GM19468 (cell line): ENCODE data around the gene DTD2.
"Not testable (repeated sequence)": the region's sequence is repeated elsewhere in the genome, so short reads cannot be mapped to it uniquely, and the experiment has no call there.

Experiments
- ATAC-seq: cut with Tn5 transposase; IDR thresholded peaks from one replicate; pipeline ENCODE4 v1.9.1; 2021; ENCODE audit warnings: mild to moderate bottlenecking, moderate library complexity, moderate number of reproducible peaks; ENCODE audit not compliant: unreplicated experiment; ENCODE audit errors: extremely low read depth

DTD2 gene

DNA sequence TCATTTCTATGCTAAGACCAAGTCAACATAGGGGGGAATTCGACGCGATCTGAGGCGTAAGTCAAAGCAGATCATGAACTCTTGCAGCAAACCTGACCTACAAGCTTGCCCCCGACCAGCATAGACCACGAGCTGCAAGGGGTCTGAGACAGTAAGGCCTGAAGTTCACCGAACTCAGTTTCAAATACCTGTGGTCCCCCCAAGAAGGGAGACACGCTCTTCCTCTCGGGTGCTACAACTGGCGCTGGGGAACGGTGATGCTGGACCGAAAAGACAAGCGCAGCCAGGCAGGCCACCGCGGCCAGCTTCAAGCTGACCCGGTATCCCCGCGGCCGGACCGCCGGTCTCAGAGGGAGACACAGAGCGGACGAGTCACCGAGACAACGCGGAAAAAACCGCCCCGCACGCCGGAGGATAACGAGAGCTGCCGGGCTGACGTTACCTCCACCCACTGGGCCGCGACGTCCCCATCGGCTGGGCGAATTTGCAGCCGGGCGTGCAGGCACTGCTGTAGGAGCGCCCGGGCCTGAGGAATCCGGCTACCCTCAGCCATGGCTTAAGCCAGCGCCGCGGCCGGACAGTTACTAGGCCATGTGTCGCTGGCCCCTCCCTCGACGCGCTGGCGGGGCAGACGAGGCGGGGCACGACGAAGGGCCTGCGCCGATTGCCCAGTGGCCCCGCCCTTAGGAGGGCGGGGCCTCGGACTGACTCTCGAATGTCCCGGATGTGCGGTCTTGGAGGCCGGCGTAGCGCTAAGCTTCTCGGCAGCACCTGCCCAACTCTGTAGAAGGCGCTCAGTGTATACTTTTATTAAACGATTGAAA lies at the start of gene DTD2:
DTD2 (minus strand) TSS at position 666 of the 824 bp plus-strand sequence; CDS start at position 553, 113 bp downstream.
- ATAC-seq = peak; percentile 98

DNA sequence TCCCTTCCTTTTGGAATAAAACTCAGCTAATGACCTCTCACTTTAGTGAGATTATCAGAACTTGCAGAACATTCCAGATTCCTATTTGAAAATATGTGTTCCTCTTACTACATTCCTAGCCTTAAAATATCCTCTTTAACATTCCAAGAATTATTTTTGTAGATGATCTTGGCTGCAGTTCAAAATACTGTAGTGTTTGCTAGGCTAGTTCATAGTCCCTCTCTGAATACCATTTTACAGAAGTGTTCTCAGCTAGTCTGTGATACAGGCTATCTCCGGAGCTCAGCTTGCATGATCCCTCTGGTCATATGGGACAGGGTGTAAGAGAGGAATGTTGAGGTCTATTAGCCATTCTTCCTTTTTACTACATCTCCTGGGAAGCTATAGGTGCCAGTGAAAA lies 48.1 kb upstream of the DTD2 start:
- ATAC-seq = no peak

DNA sequence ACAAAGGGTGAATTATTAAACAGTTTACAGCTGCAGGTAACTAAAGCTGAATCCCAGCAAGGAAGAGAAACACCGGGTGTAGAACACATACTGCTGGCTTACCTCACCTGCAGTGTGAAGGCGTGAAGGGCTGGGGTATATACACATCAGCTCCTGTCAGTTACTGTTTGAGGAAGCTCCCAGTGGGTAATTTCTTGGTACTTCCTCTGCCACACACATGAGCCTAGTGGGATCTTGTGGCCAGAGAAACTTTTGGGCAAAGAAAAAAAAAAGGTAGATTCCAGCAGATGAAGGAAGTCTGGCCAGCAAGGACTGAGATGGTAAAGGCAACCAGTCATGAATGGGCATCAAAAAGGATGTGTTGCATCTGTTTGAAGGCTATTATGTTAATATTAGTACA lies 44.6 kb upstream of the DTD2 start:
- ATAC-seq = no peak

DNA sequence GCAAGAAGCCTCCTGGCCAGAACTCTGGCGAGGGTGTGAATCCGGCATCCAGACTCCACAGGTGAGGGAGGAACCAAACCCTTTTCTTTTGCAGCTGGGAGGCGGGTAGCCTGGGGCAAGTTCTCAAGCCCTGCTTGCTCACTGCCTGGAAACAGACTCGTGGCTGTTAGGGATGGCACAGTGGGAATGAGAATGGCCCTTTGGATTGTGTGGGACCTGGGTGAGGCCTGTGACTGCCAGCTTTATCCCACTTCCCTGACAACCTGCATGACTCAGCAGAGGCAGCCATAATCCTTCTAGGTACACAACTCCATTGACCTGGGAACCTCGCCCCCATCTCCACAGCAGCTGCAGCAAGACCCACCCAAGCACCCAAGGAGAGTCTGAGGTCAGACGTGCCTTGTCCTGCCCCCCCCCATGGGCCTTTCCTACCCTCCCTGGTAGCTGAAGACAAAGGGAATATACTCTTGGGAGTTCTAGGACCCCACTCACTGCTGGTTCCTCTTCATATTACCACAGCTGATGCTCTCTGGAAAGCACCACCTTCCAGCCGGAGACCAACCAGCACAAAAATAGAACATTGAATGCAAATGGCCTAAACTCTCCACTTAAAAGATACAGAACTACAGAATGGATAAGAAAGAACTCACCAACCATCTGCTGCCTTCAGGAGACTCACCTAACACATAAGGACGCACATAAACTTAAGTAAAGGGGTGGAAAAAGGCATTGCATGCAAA lies 35.6 kb upstream of the DTD2 start:
- no peak for ATAC-seq

DNA sequence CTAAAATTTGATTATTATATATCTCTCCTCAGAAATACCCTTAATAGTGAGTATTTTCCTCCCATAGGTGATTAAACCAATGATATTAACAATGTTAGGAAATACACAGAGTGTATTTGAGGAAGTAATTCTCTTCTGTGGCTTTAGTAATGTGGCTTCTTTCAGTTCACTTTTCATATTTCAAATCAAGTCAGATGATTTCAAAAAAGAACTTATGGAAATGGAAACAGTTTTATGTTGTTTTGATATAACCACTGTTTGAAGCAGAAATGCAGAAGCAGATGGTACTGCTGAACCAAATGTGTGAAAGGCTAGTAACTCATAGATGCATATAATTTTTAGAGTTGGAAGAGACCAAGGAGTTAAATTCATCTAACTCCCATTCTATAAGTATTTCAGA lies 32.4 kb upstream of the DTD2 start:
- peak; percentile 53 for ATAC-seq

DNA sequence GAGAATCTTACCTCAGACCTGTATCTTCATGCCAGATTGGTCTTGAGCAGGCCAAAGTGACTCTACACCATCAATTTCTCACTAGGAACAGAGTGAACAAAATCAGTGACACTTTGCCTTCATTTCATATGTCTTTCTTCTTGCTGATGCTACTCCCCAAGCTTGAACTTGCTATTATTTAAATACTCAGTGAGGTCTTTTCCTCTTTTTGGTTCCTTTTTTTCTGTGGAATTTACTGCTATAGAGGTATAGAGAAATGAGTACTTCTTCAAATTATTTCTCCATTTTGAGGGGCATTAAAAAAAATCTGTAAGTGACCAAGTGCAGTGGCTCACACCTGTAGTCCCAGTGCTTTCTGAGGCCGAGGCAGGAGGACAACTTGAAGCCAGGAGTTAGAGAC lies 30.6 kb upstream of the DTD2 start, which contains the start of gene GPR33:
GPR33 (minus strand) TSS at position 154 of the 400 bp plus-strand sequence. CDS start 4,074 bp downstream, outside the sequence.
- no peak for ATAC-seq

DNA sequence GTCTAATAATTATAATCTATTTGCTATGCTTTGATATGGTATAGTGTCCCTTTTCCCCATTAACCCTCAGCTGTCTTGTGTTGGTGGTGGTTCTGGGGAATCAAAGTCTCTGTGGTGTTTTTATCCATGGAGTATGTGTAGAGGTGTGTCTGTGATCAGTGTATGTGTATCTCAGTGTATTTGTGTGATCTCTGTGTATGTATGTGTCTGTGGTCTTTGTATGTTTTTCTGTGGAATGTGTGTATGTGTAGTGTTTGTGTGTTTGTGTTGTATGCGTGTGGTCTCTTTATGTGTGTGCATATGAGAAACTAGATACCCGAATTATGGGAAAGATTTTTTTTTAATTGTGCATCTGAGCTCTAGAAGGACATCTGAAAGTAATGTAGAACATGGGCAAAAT lies 29.5 kb upstream of the DTD2 start:
- no peak for ATAC-seq

DNA sequence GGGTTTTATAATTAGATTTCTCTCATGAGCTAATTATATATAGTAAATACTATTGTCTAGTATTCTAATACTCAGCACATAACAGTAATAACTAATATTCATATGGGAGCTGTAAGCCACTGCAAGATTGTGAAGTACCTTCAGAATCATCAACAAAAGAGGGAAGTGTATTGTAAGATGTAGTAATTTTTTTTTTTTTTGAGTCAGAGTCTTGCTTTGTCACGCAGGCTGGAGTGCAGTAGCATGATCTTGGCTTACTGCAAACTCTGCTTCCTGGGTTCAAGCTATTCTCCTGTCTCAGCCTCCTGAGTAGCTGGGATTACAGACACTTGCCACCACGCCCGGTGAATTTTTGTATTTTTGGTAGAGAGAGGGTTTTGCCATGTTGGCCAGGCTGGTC lies 27.4 kb upstream of the DTD2 start:
- ATAC-seq = no peak

DNA sequence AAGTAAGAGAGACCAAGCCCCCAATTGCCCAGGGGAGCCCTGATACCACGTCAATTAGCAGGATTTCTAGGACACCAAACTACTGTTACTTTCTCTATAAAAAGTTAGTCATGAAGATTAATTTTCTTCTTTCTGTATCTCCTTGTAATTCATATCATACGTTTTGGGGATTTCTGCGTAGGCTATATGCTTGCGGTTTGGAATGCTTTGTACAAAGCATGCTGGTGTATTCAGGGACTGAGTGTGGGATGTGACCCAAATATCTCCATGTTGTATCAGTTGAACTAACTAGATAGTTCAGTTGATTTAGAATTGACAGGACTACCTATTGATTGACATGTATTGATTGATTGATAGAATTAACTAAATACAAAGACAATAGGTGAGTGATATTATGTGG lies 22.9 kb upstream of the DTD2 start:
- ATAC-seq = no peak

DNA sequence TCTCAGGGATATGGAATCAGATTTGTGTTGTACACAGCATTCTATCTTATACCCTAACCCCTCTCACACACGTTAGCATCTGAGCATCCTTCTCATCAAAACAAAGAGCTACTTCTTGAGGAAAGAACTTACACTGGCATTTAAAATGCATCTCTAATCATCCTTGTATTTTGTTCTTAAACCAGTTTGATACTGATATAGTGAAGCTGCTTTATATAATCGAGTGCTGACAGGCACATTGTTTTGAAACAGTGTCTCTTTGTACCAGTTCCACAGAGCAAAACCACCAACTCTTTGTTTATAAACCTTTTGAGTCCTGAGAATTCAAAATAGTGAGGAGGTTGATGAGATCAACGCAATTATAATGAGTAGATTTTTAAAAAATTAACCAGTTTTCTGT lies 21.7 kb upstream of the DTD2 start:
- no peak for ATAC-seq

DNA sequence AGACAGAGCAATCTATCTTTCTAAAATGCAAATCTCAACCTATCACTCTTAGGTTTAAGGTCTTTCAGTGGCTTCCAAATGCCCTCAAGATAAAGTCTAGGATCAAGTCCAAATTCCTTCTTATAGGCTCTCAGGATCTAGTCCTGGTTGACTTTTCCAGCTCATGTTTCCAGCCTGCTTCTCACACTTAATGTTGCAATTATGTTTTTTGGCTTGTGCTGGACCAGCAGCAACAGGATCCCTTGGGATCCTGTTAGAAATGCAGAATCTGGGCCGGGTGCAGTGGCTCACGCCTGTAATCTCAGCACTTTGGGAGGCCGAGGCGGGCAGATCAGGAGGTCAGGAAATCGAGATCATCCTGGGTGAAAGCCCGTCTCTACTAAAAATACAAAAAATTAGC lies 19.9 kb upstream of the DTD2 start:
- ATAC-seq = no peak

DNA sequence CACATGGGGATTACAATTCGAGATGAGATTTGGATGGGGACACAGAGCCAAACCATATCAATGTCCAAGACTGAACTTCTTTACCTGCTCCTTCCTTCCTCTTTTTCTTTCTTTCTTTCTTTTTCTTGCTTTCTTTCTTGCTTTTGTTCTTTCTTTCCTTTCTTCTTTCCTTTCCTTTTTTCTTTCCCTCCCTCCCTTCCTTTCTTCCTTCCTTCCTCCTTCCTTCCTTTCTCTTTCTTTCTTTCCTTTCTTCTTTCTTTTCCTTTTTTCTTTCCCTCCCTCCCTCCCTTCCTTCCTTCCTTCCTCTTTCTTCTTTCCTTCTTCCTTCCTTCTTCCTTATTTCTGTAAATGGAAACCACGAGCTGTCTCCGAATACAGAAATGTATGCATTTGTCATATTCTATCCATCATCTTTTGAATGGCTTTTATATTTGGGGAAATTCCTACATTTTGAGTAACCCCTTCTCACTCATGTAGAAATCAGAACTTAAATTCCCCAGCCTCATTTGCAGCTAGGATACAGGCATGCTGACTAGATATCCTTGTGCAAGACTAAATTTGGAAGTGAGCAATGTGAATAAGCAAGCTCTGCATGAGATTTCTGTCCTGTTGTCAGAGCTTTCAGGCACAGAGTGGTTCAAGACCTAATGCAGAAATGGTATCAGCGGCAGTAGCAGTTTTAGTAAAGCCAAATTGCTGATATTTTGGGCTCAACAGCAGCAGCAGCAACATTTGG lies 19.0 kb upstream of the DTD2 start:
- no peak for ATAC-seq

DNA sequence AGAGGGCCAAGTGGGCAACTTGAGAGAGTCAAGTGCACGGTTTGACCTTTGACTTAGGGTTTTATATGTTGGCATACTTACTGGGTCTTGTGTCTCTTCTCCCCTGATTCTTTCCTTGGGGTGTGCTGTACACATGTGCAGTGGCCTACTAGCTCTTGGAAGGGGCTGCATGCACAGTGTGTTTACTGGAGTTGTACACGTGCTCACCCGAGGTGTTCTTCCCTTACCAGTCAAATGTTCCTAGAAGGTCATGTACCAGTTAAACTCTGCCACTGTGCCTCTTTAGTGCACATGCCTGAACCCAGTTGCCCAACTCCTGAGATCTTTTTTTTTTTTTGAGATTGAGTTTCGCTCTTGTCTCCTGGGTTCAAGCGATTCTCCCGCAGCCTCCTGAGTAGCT lies 9.2 kb upstream of the DTD2 start:
- ATAC-seq = no peak

DNA sequence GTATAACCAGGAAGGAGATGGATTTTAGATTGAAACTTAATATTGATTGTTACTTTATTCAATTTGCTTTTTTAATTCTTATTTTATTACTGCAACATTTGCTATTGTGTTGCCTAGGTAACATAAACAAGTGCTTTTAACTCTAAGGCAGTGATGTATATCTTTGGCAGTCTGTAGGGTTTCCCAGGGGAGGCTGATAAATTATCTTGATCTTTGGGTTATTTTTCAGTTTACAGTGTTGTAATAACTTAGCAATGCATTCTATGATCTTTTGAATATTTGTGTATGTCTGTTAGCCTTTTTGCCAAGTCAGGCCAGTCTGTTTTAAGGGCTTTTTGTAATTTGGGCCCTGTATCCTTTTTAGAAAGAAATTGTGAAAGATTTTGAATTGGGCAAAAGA lies 7.8 kb upstream of the DTD2 start:
- no peak for ATAC-seq

DNA sequence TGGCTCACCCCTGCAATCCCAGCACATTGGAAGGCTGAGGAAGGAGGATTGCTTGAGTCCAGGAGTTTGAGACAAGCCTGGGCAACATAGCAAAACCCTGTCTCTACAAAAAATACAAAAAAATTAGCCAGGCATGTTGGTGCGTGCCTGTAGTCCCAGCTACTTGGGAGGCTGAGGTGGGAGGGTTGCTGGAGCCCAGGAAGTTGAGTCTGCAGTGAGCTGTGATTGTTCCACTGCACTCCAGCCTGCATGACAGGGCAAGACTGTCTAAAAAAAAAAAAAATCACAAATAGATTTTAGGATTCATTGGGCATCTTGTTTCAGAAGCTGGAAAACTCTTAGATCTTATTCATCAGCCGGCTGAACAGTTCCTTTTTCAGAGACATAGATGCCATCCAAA lies 5.1 kb upstream of the DTD2 start:
- ATAC-seq = not testable (repeated sequence)

DNA sequence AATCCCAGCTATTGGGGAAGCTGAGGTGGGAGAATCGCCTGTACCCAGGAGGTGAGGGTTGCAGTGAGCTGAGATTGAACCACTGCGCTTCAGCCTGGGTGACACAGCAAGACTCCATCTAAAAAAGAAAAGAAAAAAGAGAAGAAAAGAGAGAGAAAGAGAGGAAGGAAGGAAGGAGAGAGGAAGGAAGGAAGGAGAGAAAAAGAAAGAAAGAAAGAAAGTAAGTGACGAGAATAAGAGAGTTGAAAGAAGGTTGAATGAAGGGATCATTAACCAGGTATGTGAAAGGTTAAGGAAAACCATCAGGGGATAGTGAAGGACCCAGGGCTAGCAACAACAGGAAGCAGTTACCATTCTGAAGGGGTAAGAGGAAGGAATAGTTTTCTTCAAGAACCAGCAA lies 4.2 kb upstream of the DTD2 start:
- ATAC-seq = no peak

DNA sequence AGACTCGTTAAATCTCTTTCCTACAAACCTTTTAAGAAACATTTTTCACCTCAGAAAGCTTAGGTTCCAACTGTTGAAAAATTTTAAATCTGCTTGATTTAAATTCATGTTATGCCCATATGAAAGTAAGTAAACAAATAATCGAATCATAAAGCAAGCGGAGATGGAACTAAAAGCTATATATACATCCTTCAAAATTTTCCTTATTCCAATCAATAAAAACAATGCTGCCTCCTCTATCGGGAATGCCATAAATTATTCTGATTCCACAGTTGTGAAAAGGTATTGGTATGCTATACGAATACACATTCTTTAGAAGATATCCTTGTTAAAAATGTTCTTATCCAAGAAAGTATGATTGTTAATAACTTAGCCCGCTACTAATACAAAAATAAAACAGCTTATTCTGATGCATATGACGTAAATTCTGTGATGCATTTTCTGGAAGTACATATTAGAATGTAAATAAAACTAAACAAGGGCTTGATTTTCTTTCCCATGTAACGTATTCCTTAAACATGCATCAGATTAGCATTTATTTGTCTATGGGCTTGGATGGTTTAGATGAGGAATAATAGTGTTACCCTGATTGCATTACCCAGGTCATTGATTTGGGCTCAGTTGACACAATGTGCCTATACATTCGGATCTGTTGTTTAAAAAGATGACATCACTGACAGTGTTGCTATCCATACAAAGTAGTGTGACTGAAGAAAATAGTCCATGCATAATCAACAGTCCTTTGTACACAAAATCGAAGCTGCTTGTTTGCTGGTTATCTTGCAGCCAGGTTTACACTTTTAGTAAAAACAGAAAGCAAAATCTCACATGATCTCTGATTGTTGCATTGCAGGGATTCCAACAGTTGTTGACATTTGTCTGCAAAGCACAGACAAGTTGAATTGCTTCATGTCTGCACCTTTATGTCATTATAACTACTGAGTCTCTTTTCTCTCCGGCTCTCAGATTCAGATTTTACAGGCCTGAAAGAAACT lies 656 bp upstream of the DTD2 start:
- ATAC-seq = no peak

DNA sequence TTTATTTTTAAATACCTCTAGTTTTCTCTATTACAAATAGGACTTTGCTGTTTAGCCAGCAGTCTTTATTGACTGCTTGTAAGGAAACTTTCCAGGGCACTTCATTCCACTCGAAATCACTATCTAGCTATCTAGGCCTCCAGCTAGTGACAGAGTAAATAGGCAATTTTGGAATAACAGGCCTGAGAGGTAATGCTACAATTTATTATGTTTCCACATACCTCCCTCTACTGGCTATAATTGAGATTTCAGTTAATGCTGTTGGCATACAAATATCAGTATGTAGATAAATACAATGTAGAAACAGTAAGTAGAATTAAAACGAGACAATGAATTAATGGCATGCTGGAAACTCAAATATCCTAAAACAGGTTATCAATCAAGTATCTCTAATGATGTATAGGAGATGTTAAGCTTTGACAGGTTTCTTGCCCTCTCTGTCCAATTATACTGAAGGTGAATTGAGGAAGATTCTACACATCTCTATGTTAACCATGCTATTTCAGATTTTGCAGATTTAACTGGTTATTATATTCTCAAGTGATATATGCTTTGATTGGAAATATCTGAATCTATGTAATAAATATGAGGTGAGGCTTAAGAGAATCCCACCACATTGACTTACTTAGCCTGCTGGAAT lies 7.2 kb downstream of the DTD2 start:
- no peak for ATAC-seq

DNA sequence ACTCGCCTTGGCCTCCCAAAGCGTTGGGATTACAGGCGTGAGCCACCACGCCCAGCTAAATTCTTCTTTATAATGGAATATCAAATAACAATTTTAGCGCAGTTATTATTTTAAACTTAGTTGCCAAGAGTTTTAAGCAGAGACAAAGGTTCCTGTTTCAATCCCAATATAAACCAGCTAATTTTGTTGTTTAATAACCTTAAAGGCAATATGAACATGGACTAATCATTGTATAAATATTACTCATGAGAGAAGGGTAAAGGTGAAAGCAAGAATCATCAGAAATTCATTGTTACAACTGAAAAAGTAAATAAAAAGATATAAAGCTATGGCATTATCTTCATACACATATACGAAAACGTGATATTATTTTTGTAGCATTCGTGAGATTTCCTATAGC lies 8.2 kb downstream of the DTD2 start:
- no peak for ATAC-seq
